ENCODE data around the gene R3HDM1.
A peak's percentile ranks its signal among the peaks of the same experiment; 100 is the strongest.
"Not testable (repeated sequence)": the region's sequence is repeated elsewhere in the genome, so short reads cannot be mapped to it uniquely, and the experiment has no call there.

R3HDM1 gene

GRCh38 chr2:135647836-135648579 is 116.7 kb downstream of the R3HDM1 start:
- no peak for DNase-seq

GRCh38 chr2:135650721-135651120 is 119.4 kb downstream of the R3HDM1 start:
- no peak for DNase-seq

- no peak for DNase-seq
Observed at GRCh38 chr2:135651717-135652116, 120.4 kb downstream of the R3HDM1 start.

- not testable (repeated sequence) for DNase-seq
Observed at GRCh38 chr2:135654239-135654638, 123.0 kb downstream of the R3HDM1 start.

GRCh38 chr2:135657806-135658582 is 126.7 kb downstream of the R3HDM1 start:
- DNase-seq, result no peak

- DNase-seq, result no peak
Observed at GRCh38 chr2:135662088-135662487, 130.8 kb downstream of the R3HDM1 start.

GRCh38 chr2:135663148-135663700 is 131.9 kb downstream of the R3HDM1 start:
- DNase-seq, result no peak

- no peak for DNase-seq
Observed at GRCh38 chr2:135664623-135665068, 133.4 kb downstream of the R3HDM1 start.

GRCh38 chr2:135667045-135667444 is 135.8 kb downstream of the R3HDM1 start:
- DNase-seq, result no peak

- DNase-seq, result no peak
Observed at GRCh38 chr2:135674453-135674852, 143.2 kb downstream of the R3HDM1 start.

- DNase-seq, result no peak
Observed at GRCh38 chr2:135676031-135676430, 144.7 kb downstream of the R3HDM1 start.

GRCh38 chr2:135679125-135679524 is 147.8 kb downstream of the R3HDM1 start:
- no peak for DNase-seq

GRCh38 chr2:135685361-135685760 is 154.1 kb downstream of the R3HDM1 start:
- DNase-seq, result no peak

GRCh38 chr2:135688978-135689377 is 157.7 kb downstream of the R3HDM1 start:
- DNase-seq, result no peak

GRCh38 chr2:135689679-135690078 is 158.4 kb downstream of the R3HDM1 start:
- DNase-seq, result no peak

- DNase-seq, result no peak
Observed at GRCh38 chr2:135694711-135695110, 163.4 kb downstream of the R3HDM1 start.

- DNase-seq, result no peak
Observed at GRCh38 chr2:135698838-135699237, 167.6 kb downstream of the R3HDM1 start.

- no peak for DNase-seq
Observed at GRCh38 chr2:135701442-135701841, 170.2 kb downstream of the R3HDM1 start.

GRCh38 chr2:135703300-135703699 is 172.0 kb downstream of the R3HDM1 start:
- no peak for DNase-seq

- DNase-seq, result not testable (repeated sequence)
Observed at GRCh38 chr2:135704075-135704474, 172.8 kb downstream of the R3HDM1 start.

GRCh38 chr2:135708159-135708558 is 176.9 kb downstream of the R3HDM1 start:
- DNase-seq, result no peak

GRCh38 chr2:135709992-135710391 is 178.7 kb downstream of the R3HDM1 start:
- DNase-seq, result peak; percentile 66

GRCh38 chr2:135715086-135715485 is 183.8 kb downstream of the R3HDM1 start:
- DNase-seq, result not testable (repeated sequence)

All from retina (tissue), 1 donor.